ENCODE data around the gene BEND6. TPM values are rescaled to one million over a fixed set of nuclear protein-coding genes. Genes with fewer than 3 reads are reported as not detected.
"Not testable (repeated sequence)": the region's sequence is repeated elsewhere in the genome, so short reads cannot be mapped to it uniquely, and the experiment has no call there.

Gene BEND6
- total RNA-seq, 2 donors from 2014 or later = 9.8 to 18.5 TPM

GRCh38 chr6:56963043-56963442 is 8.1 kb downstream of the BEND6 start:
- DNase-seq (ENCODE audit: low spot score) = no peak
- intact Hi-C loops (cut with DNase I) = no loop called here

GRCh38 chr6:56963793-56964192 is 8.9 kb downstream of the BEND6 start:
- DNase-seq (ENCODE audit: low spot score) = no peak
- intact Hi-C loops (cut with DNase I) = no loop called here

GRCh38 chr6:56965126-56965525 is 10.2 kb downstream of the BEND6 start:
- DNase-seq (ENCODE audit: low spot score) = no peak
- intact Hi-C loops (cut with DNase I) = no loop called here

- no peak for DNase-seq (ENCODE audit: low spot score)
- intact Hi-C loops (cut with DNase I) = no loop called here
Observed at GRCh38 chr6:56970849-56971248, 15.9 kb downstream of the BEND6 start.

- intact Hi-C loops (cut with DNase I) = no loop called here
- DNase-seq (ENCODE audit: low spot score) = no peak
Observed at GRCh38 chr6:56977192-56977591, 22.3 kb downstream of the BEND6 start.

GRCh38 chr6:56978530-56978929 is 23.6 kb downstream of the BEND6 start:
- intact Hi-C loops (cut with DNase I) = no loop called here
- no peak for DNase-seq (ENCODE audit: low spot score)

- intact Hi-C loops (cut with DNase I) = no loop called here
Observed at GRCh38 chr6:56984361-56984760, 29.5 kb downstream of the BEND6 start.

GRCh38 chr6:56984884-56985283 is 30.0 kb downstream of the BEND6 start:
- no peak for DNase-seq (ENCODE audit: low spot score)
- intact Hi-C loops (cut with DNase I) = no loop called here

More at GRCh38 chr6:56984361-56984760, 29.5 kb downstream of the BEND6 start:
- DNase-seq (ENCODE audit: low spot score) = no peak

GRCh38 chr6:56986611-56987010 is 31.7 kb downstream of the BEND6 start:
- DNase-seq (ENCODE audit: low spot score) = no peak
- intact Hi-C loops (cut with DNase I) = no loop called here

GRCh38 chr6:56988145-56988544 is 33.2 kb downstream of the BEND6 start:
- intact Hi-C loops (cut with DNase I) = no loop called here
- no peak for DNase-seq (ENCODE audit: low spot score)

GRCh38 chr6:56992036-56992435 is 37.1 kb downstream of the BEND6 start:
- DNase-seq (ENCODE audit: low spot score) = no peak
- intact Hi-C loops (cut with DNase I) = no loop called here

- intact Hi-C loops (cut with DNase I) = no loop called here
- DNase-seq (ENCODE audit: low spot score) = no peak
Observed at GRCh38 chr6:56992703-56993102, 37.8 kb downstream of the BEND6 start.

GRCh38 chr6:56995347-56995902 is 40.5 kb downstream of the BEND6 start:
- no peak for DNase-seq (ENCODE audit: low spot score)
- intact Hi-C loops (cut with DNase I) = no loop called here

GRCh38 chr6:56996401-56996800 is 41.5 kb downstream of the BEND6 start:
- intact Hi-C loops (cut with DNase I) = no loop called here
- no peak for DNase-seq (ENCODE audit: low spot score)

- intact Hi-C loops (cut with DNase I) = no loop called here
- DNase-seq (ENCODE audit: low spot score) = no peak
Observed at GRCh38 chr6:56999049-56999448, 44.1 kb downstream of the BEND6 start.

GRCh38 chr6:56999748-57000147 is 44.8 kb downstream of the BEND6 start:
- intact Hi-C loops (cut with DNase I); DNase-seq (ENCODE audit: low spot score): not testable (repeated sequence)

- intact Hi-C loops (cut with DNase I) = no loop called here
- no peak for DNase-seq (ENCODE audit: low spot score)
Observed at GRCh38 chr6:57002197-57002596, 47.3 kb downstream of the BEND6 start.

- no peak for DNase-seq (ENCODE audit: low spot score)
- intact Hi-C loops (cut with DNase I) = no loop called here
Observed at GRCh38 chr6:57004292-57004691, 49.4 kb downstream of the BEND6 start.

- no peak for DNase-seq (ENCODE audit: low spot score)
- intact Hi-C loops (cut with DNase I) = no loop called here
Observed at GRCh38 chr6:57006101-57006500, 51.2 kb downstream of the BEND6 start.

- intact Hi-C loops (cut with DNase I); DNase-seq (ENCODE audit: low spot score): not testable (repeated sequence)
Observed at GRCh38 chr6:57008069-57008468, 53.2 kb downstream of the BEND6 start.

- no peak for DNase-seq (ENCODE audit: low spot score)
- intact Hi-C loops (cut with DNase I) = no loop called here
Observed at GRCh38 chr6:57013521-57013926, 58.6 kb downstream of the BEND6 start.

GRCh38 chr6:57017069-57017468 is 62.2 kb downstream of the BEND6 start:
- intact Hi-C loops (cut with DNase I) = no loop called here
- no peak for DNase-seq (ENCODE audit: low spot score)
